ENCODE measurements around the gene IQCF5.
A peak's percentile ranks its signal among the peaks of the same experiment; 100 is the strongest.
"Not testable (repeated sequence)": the region's sequence is repeated elsewhere in the genome, so short reads cannot be mapped to it uniquely, and the experiment has no call there.

The IQCF5 gene

DNA sequence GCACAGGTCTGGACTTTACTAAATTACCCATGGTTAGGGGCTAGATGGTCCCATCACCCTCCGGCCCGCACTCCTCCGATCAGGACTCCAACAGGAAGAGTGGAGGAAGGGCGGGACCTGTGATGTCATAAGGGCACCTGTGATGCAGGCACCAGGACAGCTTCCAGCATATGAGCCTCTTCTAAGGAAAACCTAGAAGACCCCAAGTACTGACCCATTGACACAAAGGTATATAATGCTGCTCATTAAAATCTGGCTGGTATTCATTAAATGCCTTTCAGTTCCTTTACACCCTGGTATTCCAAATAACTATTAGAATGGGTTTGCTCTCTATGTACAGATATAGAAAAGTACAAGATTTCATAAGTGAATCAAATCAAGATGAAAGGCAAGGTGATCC, at the start of gene IQCF5:
TSS of gene IQCF5 (minus strand) at position 101 of the 400 bp plus-strand sequence. CDS start at position 31, 70 bp downstream.
- no peak for DNase-seq (ENCODE audit: low spot score)

DNA sequence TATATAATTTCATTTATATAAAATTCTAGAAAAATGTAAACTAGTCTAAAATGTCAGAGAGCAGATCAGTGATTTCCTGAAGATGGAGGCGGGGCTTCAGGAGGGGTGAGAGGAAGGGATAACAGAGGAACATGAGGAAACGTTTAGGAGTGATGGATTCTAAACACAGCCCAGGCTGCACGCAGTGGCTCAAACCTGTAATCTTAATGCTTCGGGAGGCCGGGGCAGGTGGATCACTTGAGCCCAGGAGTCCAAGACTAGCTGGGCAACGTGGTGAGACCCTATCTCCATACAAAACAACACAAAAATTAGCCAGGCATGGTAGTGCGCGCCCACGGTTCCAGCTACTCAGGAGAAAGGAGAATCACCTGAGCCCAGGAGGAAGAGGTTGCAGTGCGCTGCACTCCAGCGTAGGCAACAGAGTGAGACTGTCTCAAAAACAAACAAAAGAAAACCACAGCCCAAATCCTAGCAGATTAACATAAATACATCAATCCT, 45.7 kb upstream of the IQCF5 start:
- DNase-seq (ENCODE audit: low spot score) = no peak

DNA sequence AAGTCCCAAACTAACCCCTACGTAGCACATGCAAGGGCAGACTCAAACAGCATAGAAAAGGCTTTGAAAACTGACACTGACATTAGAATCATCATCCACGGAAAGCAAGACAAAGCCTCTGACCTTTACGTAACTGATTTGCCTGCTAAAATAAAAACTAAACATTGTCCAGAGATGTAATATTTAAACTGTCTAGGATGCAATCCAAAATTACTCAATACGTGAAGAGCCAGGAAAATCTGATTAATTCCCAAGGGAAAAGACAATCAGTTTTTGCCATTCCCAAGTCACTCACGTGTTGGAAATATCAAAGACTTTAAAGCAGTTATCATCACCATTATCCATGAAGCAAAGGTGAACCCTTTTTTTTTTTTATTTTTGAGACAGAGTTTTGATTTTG, 41.0 kb upstream of the IQCF5 start:
- peak; percentile 6 for DNase-seq (ENCODE audit: low spot score)

DNA sequence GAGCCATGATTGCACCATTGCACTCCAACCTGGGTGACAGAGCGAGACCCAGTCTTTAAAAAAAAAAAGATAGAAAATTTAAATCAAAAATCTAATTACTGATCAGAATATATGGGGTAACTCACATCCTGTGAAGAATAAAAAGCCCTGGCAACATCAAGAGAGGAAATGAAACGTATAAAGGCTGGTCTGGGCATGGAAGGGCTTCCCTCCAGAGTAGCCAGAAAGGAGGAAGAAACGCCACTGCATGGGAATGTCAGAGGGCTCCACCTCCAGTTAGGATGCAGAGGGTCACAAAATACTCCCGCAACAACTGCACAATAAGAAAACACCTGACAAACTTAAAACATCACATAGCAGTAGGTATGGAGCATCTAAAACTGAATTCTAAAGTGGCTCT, 32.6 kb upstream of the IQCF5 start:
- DNase-seq (ENCODE audit: low spot score) = no peak

DNA sequence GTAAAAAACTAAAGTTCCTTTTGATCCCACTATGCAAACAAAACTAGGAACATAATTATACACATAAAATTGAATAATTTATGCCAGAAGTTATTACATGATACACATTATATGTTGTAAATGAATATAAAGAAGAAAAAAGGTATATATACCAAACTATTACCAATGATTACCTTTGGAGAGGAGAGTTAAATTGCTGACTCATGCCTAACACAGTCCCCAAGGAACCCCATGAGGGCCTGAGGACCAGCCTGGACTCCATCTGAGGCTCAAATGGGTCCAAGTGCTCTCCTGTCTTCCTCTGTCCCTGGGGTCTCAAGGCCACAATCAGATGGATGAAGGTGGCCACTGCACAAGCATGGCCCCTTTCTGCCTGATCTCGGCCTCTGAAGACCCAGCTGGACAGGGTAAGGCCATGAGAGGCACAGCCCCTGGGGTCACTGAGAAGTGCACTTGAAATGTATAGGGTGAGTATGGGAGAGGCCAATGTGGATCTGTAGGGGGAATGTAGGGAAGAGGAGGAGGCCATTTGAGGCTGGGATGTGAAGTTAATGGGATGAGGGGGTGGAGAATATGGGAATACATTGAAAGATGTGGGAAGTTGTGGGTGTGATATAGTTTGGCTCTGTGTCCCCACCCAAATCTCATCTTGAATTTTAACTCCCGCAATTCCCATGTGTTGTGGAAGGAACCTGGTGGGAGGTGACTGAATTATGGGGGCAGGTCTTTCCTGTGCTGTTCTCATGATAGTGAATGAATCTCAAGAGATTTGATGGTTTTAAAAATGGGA, 28.8 kb upstream of the IQCF5 start:
- no peak for DNase-seq (ENCODE audit: low spot score)

GRCh38 chr3:51902361-51902760, 27.0 kb upstream of the IQCF5 start:
- DNase-seq (ENCODE audit: low spot score) = not testable (repeated sequence)

DNA sequence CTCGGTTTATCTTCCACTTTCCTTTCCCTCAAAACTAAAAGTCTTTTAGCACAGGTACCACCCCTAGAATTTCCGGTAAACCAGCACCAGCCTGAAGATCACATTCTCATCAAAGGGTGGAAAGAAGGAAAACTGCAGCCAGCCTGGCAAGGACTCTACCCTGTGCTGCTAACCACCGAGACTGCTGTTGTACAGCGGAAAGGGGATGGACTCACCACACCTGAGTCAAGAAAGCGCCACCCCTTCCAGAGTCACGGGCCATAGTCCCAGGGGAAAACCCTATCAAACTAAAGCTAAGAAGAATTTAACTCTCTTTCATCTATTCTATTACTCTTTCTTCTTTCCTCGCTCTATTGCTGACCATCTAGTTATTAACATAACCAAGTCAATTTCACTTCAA, 24.6 kb upstream of the IQCF5 start:
- not testable (repeated sequence) for DNase-seq (ENCODE audit: low spot score)

DNA sequence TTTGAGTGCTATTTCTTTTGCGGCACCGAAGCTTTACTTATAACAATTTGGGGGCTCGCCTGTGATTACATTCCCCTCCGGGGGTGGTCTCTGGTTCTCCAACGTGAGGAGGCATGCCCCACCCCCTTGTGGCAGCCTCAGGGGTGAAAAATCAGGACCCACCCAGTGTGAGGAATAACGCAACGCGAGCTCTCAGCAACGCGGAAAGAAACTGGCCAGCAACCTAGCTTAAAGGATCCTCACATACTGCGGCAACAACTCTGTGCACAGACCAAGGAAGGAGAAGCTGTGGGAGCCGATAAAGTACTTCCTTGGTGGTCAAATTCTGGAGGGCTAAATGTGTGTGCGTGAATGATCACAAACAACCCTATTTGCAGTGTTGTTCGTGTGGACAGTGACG, 22.0 kb upstream of the IQCF5 start:
- no peak for DNase-seq (ENCODE audit: low spot score)

DNA sequence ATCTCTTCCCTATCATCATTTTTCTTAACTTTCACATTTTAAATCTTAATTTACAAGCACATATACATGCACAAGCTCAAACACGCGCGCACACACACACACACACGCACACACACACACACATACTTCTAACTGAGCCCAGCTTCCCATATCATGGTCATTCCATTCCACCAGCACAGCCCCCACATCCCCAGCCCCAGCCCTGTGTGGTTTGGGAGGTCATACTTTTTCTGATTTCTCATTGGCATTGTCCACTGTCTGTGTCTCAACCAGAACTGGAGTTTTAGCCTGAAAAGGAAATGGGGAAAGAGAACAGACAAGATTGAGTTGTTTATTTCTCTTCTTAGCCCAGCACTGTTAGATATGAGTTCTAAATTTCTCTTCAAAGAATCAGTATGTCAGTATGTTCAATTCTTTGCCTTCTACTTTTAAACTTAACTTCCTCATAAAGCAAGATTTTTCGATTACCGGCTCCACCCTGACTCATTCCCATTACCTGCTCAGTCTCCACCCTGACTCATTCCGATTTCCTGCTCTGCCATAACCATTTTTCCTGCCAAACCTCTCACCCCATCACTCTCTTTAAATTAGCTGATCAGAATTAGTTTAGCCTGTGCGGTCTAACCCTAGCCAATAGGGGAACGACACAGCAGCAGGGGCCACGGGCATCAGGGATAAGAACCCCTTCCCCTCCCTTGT, 21.4 kb upstream of the IQCF5 start:
- DNase-seq (ENCODE audit: low spot score) = no peak

- no peak for DNase-seq (ENCODE audit: low spot score)
Measured at GRCh38 chr3:51894939-51895338, 19.5 kb upstream of the IQCF5 start.

GRCh38 chr3:51894391-51894790, 19.0 kb upstream of the IQCF5 start:
- DNase-seq (ENCODE audit: low spot score) = no peak

DNA sequence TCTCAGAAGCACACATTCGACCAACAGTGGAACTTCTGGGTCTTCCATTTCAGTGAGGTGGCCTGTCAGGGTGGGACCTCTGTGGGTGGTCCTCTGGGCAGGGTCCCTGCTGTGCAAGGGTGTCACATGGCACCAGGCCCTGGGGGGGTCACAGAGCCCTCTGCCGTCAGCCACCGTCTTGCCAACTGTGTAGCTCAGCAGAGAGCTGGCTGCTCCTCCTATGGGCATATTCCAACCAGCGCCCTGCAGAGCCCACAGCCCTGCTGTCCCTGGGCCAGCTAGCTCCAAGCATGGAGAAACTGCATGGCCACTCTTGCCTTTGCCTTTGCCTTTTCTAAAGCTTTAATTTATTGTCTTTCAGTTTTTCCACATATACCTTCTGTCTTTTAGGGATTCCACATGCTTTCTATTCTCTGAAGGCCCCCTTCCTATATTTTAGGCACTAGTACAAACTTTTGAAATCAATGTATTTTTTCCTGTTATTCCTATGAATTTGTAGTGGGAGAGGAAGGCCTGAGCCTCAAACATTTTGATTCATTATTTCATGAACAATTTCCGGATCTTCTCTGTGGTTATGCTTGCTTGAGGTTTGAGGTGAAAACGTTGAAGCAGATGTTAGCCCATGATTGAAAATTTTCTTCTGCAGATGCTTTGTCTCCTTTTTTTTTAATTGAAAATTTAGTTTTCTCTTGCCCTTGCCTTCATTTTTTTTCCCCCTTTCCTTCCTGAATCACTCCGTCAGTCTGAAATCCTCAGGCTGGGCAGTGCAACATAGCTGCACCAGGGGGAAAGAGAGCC, 16.0 kb upstream of the IQCF5 start:
- no peak for DNase-seq (ENCODE audit: low spot score)

DNA sequence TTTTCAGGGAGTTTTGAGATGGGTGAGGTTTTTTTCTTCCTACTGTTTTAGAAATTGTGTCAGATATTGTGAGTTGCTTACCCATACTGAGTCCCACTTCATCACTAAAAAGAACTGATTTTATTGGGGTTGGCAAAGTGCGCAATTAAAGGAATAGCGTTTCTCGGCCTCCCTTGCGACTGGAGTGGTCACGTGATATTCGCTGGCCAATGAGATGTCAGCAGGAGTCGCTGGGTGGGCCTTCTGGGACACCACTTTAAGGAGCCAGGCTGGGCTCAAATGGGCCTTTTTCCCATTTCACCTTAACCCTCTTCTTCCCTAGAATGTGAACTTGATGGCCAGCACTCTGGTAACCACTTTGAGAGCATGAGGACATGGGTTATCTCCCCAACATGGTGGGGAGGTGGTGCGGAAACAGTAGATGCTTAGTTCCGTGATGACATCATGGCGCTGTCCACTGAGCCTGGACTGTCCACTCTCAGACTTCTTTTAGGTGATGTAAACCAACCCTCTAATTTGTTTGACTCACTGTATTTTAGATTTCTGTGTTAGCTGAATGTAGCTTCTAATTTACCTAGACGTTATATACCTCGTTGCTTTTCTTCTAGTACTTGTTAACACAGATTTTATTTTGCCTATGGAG, 13.2 kb upstream of the IQCF5 start:
- DNase-seq (ENCODE audit: low spot score) = no peak

GRCh38 chr3:51887620-51888019, 12.2 kb upstream of the IQCF5 start:
- DNase-seq (ENCODE audit: low spot score) = no peak

GRCh38 chr3:51886447-51886846, 11.0 kb upstream of the IQCF5 start:
- DNase-seq (ENCODE audit: low spot score) = no peak

- DNase-seq (ENCODE audit: low spot score) = no peak
Measured at GRCh38 chr3:51879937-51880336, 4.5 kb upstream of the IQCF5 start.

DNA sequence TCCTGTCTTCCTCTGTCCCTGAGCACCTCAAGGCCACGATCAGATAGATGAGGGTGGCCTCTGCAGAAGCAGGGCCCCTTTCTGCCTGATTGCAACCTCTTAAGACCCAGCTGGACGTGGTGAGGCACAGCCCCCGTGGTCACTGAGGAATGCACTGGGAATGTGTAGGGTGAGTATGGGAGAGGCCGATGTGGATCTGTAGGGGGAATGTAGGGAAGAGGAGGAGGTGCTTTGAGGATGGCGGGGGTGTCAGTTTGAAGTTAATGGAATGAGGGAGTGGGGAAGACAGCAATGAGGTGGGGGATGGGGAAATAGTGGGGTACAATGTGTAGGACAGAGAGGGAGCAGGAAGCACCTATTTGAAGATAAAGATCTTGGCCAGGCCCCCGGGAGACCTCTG, 785 bp upstream of the IQCF5 start:
- no peak for DNase-seq (ENCODE audit: low spot score)

DNA sequence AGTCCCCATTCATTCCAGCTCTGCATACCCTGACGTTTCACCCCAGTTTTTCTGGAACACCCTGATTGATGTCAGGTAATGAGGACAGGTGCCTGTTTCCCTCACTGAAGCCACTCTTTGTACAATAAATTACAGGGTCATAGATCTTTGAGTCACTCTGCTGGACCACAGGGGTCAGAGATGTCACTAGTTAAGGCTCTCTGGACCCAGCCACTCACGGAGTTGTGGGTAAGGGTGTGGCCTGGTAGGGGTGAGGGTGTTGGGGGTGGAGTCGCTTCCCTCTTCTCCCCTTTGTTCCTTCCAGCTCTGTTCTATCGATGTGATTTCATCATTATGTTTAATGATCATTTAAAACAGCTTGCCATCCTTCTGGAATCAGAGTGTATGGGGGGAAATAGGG, 512 bp downstream of the IQCF5 start:
- DNase-seq (ENCODE audit: low spot score) = no peak

GRCh38 chr3:51874411-51874810, 990 bp downstream of the IQCF5 start:
- no peak for DNase-seq (ENCODE audit: low spot score)

GRCh38 chr3:51873876-51874275, 1.5 kb downstream of the IQCF5 start:
- DNase-seq (ENCODE audit: low spot score) = no peak

- DNase-seq (ENCODE audit: low spot score) = no peak
Measured at GRCh38 chr3:51873253-51873766, 2.1 kb downstream of the IQCF5 start.

DNA sequence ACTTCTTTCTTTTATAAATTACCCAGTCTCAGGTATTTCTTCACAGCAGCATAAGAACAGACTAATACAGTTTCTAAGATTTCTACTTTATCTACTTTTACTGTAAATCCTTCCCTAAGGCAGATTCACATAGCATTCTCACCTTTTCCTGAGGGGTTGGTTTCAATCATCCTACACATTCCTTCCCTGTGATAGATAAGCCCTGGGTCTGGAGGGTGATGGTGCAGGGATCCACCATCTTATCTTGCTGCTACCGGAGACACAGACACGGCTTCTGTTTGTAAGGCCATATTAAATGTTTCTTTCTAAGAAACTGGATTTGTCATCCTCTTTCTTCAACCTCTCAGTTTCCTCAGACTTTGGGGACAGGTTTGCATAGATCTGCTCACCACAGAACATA, 6.1 kb downstream of the IQCF5 start:
- no peak for DNase-seq (ENCODE audit: low spot score)

Data from AG20443 (cell line).